Fibroblast of lung (primary cell): Measurements from ENCODE around the gene TTBK2. TPM values are rescaled to one million over a fixed set of nuclear protein-coding genes. Genes with fewer than 3 reads are reported as not detected.

ENCODE experiments used
- DNase-seq, 2 donors: peaks; one replicate each; pipeline versions ENCODE4 v3.0.0 to v3.0.0-alpha.2; 2010; ENCODE audit warnings: low read depth in 2 of 2
- H2AFZ ChIP-seq: 2 replicates; pipeline ENCODE4 v1.5.1; 2012; ENCODE audit warnings: low read length, control low read depth, inconsistent platforms
- H3K27ac ChIP-seq: 2 replicates; pipeline ENCODE4 v1.5.1; 2011; ENCODE audit warnings: low read length, control low read depth; ENCODE audit not compliant: insufficient read depth
- H3K27me3 ChIP-seq: 2 replicates; pipeline ENCODE4 v1.5.1; 2011; ENCODE audit warnings: mild to moderate bottlenecking, low read length; ENCODE audit not compliant: control insufficient read depth, insufficient read depth
- H3K36me3 ChIP-seq: 2 replicates; pipeline ENCODE4 v1.5.1; 2011; ENCODE audit warnings: low read length; ENCODE audit not compliant: control insufficient read depth, insufficient read depth
- H3K4me1 ChIP-seq: 2 replicates; pipeline ENCODE4 v1.5.1; 2011; ENCODE audit warnings: low read length; ENCODE audit not compliant: control insufficient read depth, insufficient read depth; ENCODE audit errors: extremely low read depth
- H3K4me2 ChIP-seq: 2 replicates; pipeline ENCODE4 v1.5.1; 2011; ENCODE audit warnings: low read length, control low read depth; ENCODE audit not compliant: insufficient read depth; ENCODE audit errors: extremely low read depth
- H3K4me3 ChIP-seq, 4 experiments: fragments of 200-600 bp in 1 of 4; sonication (generic) in 1 of 4; replicated peaks in 1 of 4; 2 replicates each; pipeline ENCODE4 v1.5.1; 2011 to 2016; ENCODE audit warnings: low read length in 4 of 4, low read depth in 3 of 4, mild to moderate bottlenecking in 3 of 4, control low read depth in 2 of 4, inconsistent platforms in 1 of 4, mixed read lengths in 1 of 4; ENCODE audit not compliant: insufficient read depth in 1 of 4; ENCODE audit errors: control extremely low read depth in 1 of 4
- H3K79me2 ChIP-seq: 2 replicates; pipeline ENCODE4 v1.5.1; 2012; ENCODE audit warnings: mild to moderate bottlenecking, low read length, inconsistent platforms; ENCODE audit not compliant: control insufficient read depth, insufficient read depth
- H3K9ac ChIP-seq: 2 replicates; pipeline ENCODE4 v1.5.1; 2011; ENCODE audit warnings: mild to moderate bottlenecking, low read length, control low read depth; ENCODE audit not compliant: insufficient read depth
- H3K9me3 ChIP-seq: 2 replicates; pipeline ENCODE4 v1.5.1; 2012; ENCODE audit warnings: low read depth, low read length; ENCODE audit not compliant: control insufficient read depth, insufficient read depth
- H4K20me1 ChIP-seq: 2 replicates; pipeline ENCODE4 v1.5.1; 2011; ENCODE audit warnings: low read length; ENCODE audit not compliant: control insufficient read depth, insufficient read depth; ENCODE audit errors: extremely low read depth
- CTCF ChIP-seq, 2 donors: IDR thresholded peaks in 1 of 2; conservative IDR thresholded peaks in 1 of 2; 1 replicate in 1 of 2; 2 replicates in 1 of 2; pipeline ENCODE4 v1.5.1; 2011 to 2012; ENCODE audit warnings: low read length in 2 of 2, control low read depth in 1 of 2, inconsistent platforms in 1 of 2, low read depth in 1 of 2, mild to moderate bottlenecking in 1 of 2
- EZH2 ChIP-seq: IDR thresholded peaks from 2 replicates; pipeline ENCODE4 v1.5.1; 2012; ENCODE audit warnings: low read length, control low read depth, mild to moderate bottlenecking; ENCODE audit errors: missing control alignments
- polyA plus RNA-seq, 2 donors: library from polyadenylated mRNA; depleted of rRNA in 1 of 2; stranded (reverse) in 1 of 2; unstranded in 1 of 2; fragments of >200 nt; gene quantifications; 2 replicates each; pipeline ENCODE4 v1.2.1, GENCODE V29; 2011 to 2012; ENCODE audit warnings: missing spikeins in 1 of 2
- total RNA-seq: library from RNA; depleted of rRNA; stranded (reverse); fragments of >200 nt; gene quantifications from 2 replicates; pipeline ENCODE4 v1.2.1, GENCODE V29; 2014

The TTBK2 gene
- total and polyA plus RNA-seq, 2 donors (not counting 1 experiment from before 2014, with no cell fraction given), result 5.6 to 16.2 TPM

- H3K4me2 ChIP-seq, result no peak overlapping the region
- H3K9me3 ChIP-seq, result no peaks in the 10 kb centered on the region
- no peaks in the 10 kb centered on the region for H3K79me2 ChIP-seq
- H3K4me1 ChIP-seq, result no peaks in the 10 kb centered on the region
- TF ChIP-seq CTCF (conservative IDR thresholded peaks at IDR 0.05 in 1 of 2, IDR thresholded peaks at IDR 0.05 in 1 of 2; ENCODE audit: low read depth in 1 of 2, low read length in 2 of 2) (no peak), EZH2 (no peak)
- no peaks in the 10 kb centered on the region for H3K27me3 ChIP-seq
- no peak overlapping the region for H3K4me3 ChIP-seq
- H2AFZ ChIP-seq, result no peak overlapping the region
- no peaks in the 10 kb centered on the region for H3K36me3 ChIP-seq
- H3K27ac ChIP-seq, result no peak overlapping the region
- no peaks in the 10 kb centered on the region for H4K20me1 ChIP-seq
- H3K9ac ChIP-seq, result no peak overlapping the region
- DNase-seq, result peak; percentile 23 to 57
These were observed 213.5 kb downstream of the TTBK2 start for GRCh38 chr15:42707068-42707467.

- Histone ChIP-seq H3K4me2 (no peak overlapping the region), H3K36me3 (no peaks in the 10 kb centered on the region), H3K4me1 (no peaks in the 10 kb centered on the region), H3K27ac (no peak overlapping the region), H3K9ac (no peak overlapping the region), H4K20me1 (no peaks in the 10 kb centered on the region), H3K4me3 (no peak overlapping the region), H2AFZ (no peak overlapping the region), H3K79me2 (no peaks in the 10 kb centered on the region), H3K9me3 (no peaks in the 10 kb centered on the region), H3K27me3 (no peaks in the 10 kb centered on the region)
- DNase-seq, result no peak
- TF ChIP-seq CTCF (conservative IDR thresholded peaks at IDR 0.05 in 1 of 2, IDR thresholded peaks at IDR 0.05 in 1 of 2; ENCODE audit: low read depth in 1 of 2, low read length in 2 of 2) (no peak), EZH2 (no peak)
These were observed 215.2 kb downstream of the TTBK2 start for GRCh38 chr15:42705336-42705735.

GRCh38 chr15:42704492-42704926 is 216.1 kb downstream of the TTBK2 start:
- Histone ChIP-seq H2AFZ (no peak overlapping the region), H4K20me1 (no peaks in the 10 kb centered on the region), H3K79me2 (no peaks in the 10 kb centered on the region), H3K4me3 (no peak overlapping the region), H3K27me3 (no peaks in the 10 kb centered on the region), H3K27ac (no peak overlapping the region), H3K9ac (no peak overlapping the region), H3K36me3 (no peaks in the 10 kb centered on the region), H3K4me1 (no peaks in the 10 kb centered on the region), H3K9me3 (no peaks in the 10 kb centered on the region), H3K4me2 (no peak overlapping the region)
- TF ChIP-seq EZH2 (no peak), CTCF (conservative IDR thresholded peaks at IDR 0.05 in 1 of 2, IDR thresholded peaks at IDR 0.05 in 1 of 2; ENCODE audit: low read depth in 1 of 2, low read length in 2 of 2) (peak; percentile 87 to 93)
- peak; percentile 53 to 75 for DNase-seq
